ENCODE results near the gene RHOB. TPM values are rescaled to one million over a fixed set of nuclear protein-coding genes. Genes with fewer than 3 reads are reported as not detected.

Gene RHOB
- total RNA-seq, 1 experiment from 2014 or later: 38.9 TPM

GRCh38 chr2:20439193-20439475, 7.7 kb upstream of the RHOB start:
- no TSS peak for BruUV-seq (replicated peaks)
- intact Hi-C loops (cut with micrococcal nuclease; ENCODE audit: unreplicated experiment) (no loop called here), in situ Hi-C loops (cut with HindIII; ENCODE audit: low pct_unique_long_range_greater_than_20kb, low sequenced_read_pairs) (loop anchor here (25.0 kb wide), 1 partner anchor 198 kb away; no protein-coding TSS in a partner anchor)
- H3K4me1 ChIP-seq (ENCODE audit: control insufficient read depth, insufficient read depth, low read length): peaks cover 27% of the 10 kb centered on the region
- CTCF ChIA-PET: interaction anchor here (0.7 to 1.8 kb wide), 4 partner anchors 28 to 348 kb away, joined by 3 to 14 read pairs (median 6); no protein-coding TSS in a partner anchor
- ATAC-seq: peak; percentile 68; the same call in 1 of the 2 replicates
- H3K36me3 ChIP-seq (ENCODE audit: control insufficient read depth, insufficient read depth, low read length): no peaks in the 10 kb centered on the region
- H3K9me3 ChIP-seq (ENCODE audit: control insufficient read depth, insufficient read depth, low read depth, low read length): no peaks in the 10 kb centered on the region
- no peak for TF ChIP-seq TCF7L2 (IDR thresholded peaks at IDR 0.05; ENCODE audit: low read depth, low read length)
- TF ChIP-seq REST (IDR thresholded peaks at IDR 0.05; ENCODE audit: insufficient read depth in 1 of 2, low read depth in 2 of 2, low read length in 1 of 2): no peak
- no peak for TF ChIP-seq CTCF (IDR thresholded peaks at IDR 0.05)
- no peak for TF ChIP-seq POLR2AphosphoS5 (IDR thresholded peaks at IDR 0.05; ENCODE audit: low read depth, low read length)
- TF ChIP-seq SIN3A (IDR thresholded peaks at IDR 0.05; ENCODE audit: borderline replicate concordance, insufficient read depth, low read depth, low read length): no peak
- no peaks in the 10 kb centered on the region for H3K27me3 ChIP-seq (ENCODE audit: control insufficient read depth, insufficient read depth, low read length)
- H3K27ac ChIP-seq (ENCODE audit: low read length): peak overlapping the region; percentile 4; the same call in 1 of the 2 replicates
- peak overlapping the region in 1 of 2 experiments; percentile 41; a peak in 2 of 4 replicates for H3K4me3 ChIP-seq (ENCODE audit: low read depth in 2 of 2, low read length in 2 of 2)
- POLR2A ChIA-PET: interaction anchor here (0.6 to 1.1 kb wide), 2 partner anchors 26 to 501 kb away, joined by 3 to 5 read pairs; no protein-coding TSS in a partner anchor
- DNase-seq (ENCODE audit: low read depth, low spot score): no peak

- Histone ChIP-seq H3K36me3 (ENCODE audit: control insufficient read depth, insufficient read depth, low read length) (no peaks in the 10 kb centered on the region), H3K4me3 (ENCODE audit: low read depth in 2 of 2, low read length in 2 of 2) (peak overlapping the region in 1 of 2 experiments; percentile 41; a peak in 2 of 4 replicates), H3K27me3 (ENCODE audit: control insufficient read depth, insufficient read depth, low read length) (no peaks in the 10 kb centered on the region), H3K4me1 (ENCODE audit: control insufficient read depth, insufficient read depth, low read length) (peaks cover 28% of the 10 kb centered on the region), H3K27ac (ENCODE audit: low read length) (no peak overlapping the region), H3K9me3 (ENCODE audit: control insufficient read depth, insufficient read depth, low read depth, low read length) (no peaks in the 10 kb centered on the region)
- POLR2A ChIA-PET: interaction anchor here (0.6 to 1.2 kb wide), 3 partner anchors 14 to 501 kb away, joined by 3 to 5 read pairs (median 4); no protein-coding TSS in a partner anchor
- TF ChIP-seq POLR2AphosphoS5 (IDR thresholded peaks at IDR 0.05; ENCODE audit: low read depth, low read length): no peak
- TF ChIP-seq TCF7L2 (IDR thresholded peaks at IDR 0.05; ENCODE audit: low read depth, low read length): no peak
- TF ChIP-seq CTCF (IDR thresholded peaks at IDR 0.05): no peak
- TF ChIP-seq SIN3A (IDR thresholded peaks at IDR 0.05; ENCODE audit: borderline replicate concordance, insufficient read depth, low read depth, low read length): no peak
- no peak for TF ChIP-seq REST (IDR thresholded peaks at IDR 0.05; ENCODE audit: insufficient read depth in 1 of 2, low read depth in 2 of 2, low read length in 1 of 2)
- BruUV-seq (replicated peaks): no TSS peak
- CTCF ChIA-PET: interaction anchor here (0.7 to 1.8 kb wide), 4 partner anchors 28 to 348 kb away, joined by 3 to 14 read pairs (median 6); no protein-coding TSS in a partner anchor
- in situ Hi-C loops (cut with HindIII; ENCODE audit: low pct_unique_long_range_greater_than_20kb, low sequenced_read_pairs): loop anchor here (25.0 kb wide), 1 partner anchor 198 kb away; no protein-coding TSS in a partner anchor
- DNase-seq (ENCODE audit: low read depth, low spot score) (no peak), ATAC-seq (no peak)
- intact Hi-C loops (cut with micrococcal nuclease; ENCODE audit: unreplicated experiment): no loop called here
Observed at GRCh38 chr2:20439503-20439902, 7.4 kb upstream of the RHOB start.

Measured in Panc1 (cell line).